Suprapubic skin (tissue), 4 donors: ENCODE measurements around the gene MLXIPL.

Source experiments
- POLR2A ChIP-seq, 2 donors: fragments of 450-650 bp; IDR thresholded peaks; one replicate each; pipeline ENCODE4 v1.6.1; 2017; ENCODE audit warnings: antibody characterized with exemption in 2 of 2, mild to moderate bottlenecking in 2 of 2, moderate library complexity in 2 of 2
- POLR2AphosphoS5 ChIP-seq, 3 donors: sonication (generic); formaldehyde crosslinking; IDR thresholded peaks; one replicate each; pipeline ENCODE4 v1.6.1; 2017; ENCODE audit warnings: antibody characterized with exemption in 3 of 3
- TF ChIP-seq, protein P1 (sequence below), 2 donors: fragments of 200-600 bp in 1 of 2; fragments of 450-650 bp in 1 of 2; sonication (generic) in 1 of 2; IDR thresholded peaks; one replicate each; pipeline ENCODE4 v1.5.1; 2016 to 2019; ENCODE audit warnings: antibody characterized with exemption in 2 of 2, mild to moderate bottlenecking in 1 of 2, moderate library complexity in 1 of 2

DNA sequence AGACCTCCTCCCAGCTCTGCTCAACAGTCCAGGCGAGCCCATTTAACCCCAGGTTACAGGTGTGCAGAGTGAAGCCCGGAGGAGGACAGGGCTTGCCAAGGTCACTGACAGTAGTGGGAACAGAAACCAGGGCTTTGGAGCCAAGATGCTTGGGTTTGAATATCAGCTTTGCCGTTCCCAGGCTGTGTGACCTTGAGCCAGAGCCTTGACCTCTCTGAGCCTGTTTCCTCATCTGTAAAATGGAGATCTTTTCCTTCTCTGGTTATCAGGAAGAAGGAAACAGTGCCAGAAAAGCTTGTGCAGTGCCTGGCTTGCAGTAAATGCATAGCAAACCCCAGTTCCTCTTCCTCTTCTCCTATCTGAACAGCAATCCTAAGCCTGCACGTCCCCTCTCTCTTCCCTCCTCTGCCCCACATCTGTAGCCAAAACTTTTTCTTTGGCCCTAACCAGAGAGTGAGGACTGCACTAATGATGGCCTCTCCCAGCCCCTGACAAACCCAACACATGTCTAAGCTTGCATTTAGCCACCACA lies 21.4 kb upstream of the MLXIPL start:
- TF ChIP-seq POLR2A (IDR thresholded peaks at IDR 0.05), result no peak
- TF ChIP-seq, protein P1, sequence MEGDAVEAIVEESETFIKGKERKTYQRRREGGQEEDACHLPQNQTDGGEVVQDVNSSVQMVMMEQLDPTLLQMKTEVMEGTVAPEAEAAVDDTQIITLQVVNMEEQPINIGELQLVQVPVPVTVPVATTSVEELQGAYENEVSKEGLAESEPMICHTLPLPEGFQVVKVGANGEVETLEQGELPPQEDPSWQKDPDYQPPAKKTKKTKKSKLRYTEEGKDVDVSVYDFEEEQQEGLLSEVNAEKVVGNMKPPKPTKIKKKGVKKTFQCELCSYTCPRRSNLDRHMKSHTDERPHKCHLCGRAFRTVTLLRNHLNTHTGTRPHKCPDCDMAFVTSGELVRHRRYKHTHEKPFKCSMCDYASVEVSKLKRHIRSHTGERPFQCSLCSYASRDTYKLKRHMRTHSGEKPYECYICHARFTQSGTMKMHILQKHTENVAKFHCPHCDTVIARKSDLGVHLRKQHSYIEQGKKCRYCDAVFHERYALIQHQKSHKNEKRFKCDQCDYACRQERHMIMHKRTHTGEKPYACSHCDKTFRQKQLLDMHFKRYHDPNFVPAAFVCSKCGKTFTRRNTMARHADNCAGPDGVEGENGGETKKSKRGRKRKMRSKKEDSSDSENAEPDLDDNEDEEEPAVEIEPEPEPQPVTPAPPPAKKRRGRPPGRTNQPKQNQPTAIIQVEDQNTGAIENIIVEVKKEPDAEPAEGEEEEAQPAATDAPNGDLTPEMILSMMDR (IDR thresholded peaks at IDR 0.05), result no peak
- no peak for TF ChIP-seq POLR2AphosphoS5 (IDR thresholded peaks at IDR 0.05)
